GM20431 (cell line): ENCODE results near the gene ZNF669.

Source experiments
- in situ Hi-C: fragments of 300-500 bp; cut with MseI, MboI; formaldehyde crosslinking; loops from one replicate; pipeline ENCODE4 v1.15.0; 2020; ENCODE audit warnings: low sequenced_read_pairs; ENCODE audit not compliant: unreplicated experiment

The ZNF669 gene

DNA sequence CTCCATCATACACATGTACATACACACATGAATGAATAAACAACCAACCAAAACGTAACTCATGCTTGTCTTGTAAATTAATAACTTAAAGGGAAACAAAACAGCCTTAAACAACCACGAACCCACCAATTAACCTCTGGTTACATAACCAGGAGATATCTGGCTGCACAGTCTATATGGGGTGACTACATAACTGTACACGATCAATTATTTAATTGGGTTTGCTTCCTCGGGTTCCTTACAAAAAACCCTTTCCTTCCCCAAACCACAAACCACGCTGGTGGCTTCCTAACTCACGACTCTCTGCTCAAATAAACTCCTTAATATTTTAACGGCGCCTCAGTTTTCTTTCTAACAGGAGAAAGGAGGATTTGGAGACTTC, 26.3 kb downstream of the ZNF669 start:
- in situ Hi-C loops = no loop called here

DNA sequence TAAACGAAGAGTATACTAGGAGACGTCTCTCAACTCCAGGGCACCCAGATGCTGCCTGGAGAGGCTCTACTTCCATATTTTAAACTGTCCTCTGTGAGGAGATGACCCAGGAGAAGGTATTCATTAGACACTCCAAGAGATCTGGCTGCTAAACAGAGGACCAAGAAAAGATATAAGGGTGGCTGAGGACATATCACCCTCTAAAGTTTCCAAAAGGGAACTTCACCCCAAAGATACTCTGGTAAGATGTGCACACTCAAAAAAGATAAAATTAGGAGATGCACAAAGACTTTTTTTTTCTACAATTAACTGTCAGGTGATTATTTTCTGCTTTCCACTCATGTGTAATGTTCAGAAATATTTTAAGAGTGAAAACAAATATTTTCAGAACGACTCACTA, 26.9 kb downstream of the ZNF669 start:
- in situ Hi-C loops = no loop called here

- in situ Hi-C loops = no loop called here
Measured at GRCh38 chr1:247070645-247071044, 33.5 kb downstream of the ZNF669 start.

GRCh38 chr1:247064304-247064703, 39.9 kb downstream of the ZNF669 start:
- in situ Hi-C loops = no loop called here

DNA sequence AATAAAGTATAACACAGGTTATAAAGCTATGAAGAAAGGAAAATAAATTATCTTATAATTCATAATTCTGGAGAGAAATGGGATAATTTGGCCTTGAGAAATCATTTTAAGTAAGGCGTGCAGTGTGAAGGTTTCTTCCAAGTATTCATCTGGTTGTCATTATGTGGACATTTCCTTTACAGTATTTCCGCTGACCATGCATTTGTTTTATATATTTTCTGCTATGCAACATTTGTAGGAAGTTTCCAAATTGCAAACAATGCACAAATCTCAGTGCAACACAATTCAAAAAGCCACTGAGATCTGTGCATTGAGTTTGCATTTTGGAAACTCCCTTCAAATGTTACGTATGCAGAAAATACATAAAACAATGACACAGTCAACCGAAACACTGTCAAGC, 43.4 kb downstream of the ZNF669 start:
- in situ Hi-C loops = no loop called here

DNA sequence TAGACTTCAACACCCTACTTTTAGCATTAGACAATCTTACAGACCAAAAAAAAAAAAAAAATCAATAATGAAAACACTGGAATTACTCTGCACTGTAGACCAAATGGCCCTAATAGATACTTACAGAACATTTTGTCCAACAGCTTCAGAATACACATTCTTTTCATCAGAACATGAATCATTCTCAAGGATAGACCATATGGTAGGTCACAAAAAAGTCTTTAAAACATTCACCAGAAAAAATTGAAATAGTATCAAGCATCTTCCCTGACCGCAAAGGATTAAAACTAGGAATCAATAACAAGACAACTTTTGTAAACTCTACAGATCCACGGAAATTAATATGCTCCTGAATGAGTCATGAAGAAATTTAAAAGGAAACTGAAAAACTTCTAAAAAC, 48.1 kb downstream of the ZNF669 start:
- in situ Hi-C loops = no loop called here

- in situ Hi-C loops = no loop called here
Measured at GRCh38 chr1:247054992-247055415, 49.2 kb downstream of the ZNF669 start.
